H1 (cell line): Measurements from ENCODE around the gene GNAL. TPM values are rescaled to one million over a fixed set of nuclear protein-coding genes. Genes with fewer than 3 reads are reported as not detected.

Experiments
- CTCF ChIA-PET: fragments of 300-600 bp; sonication (Branson Sonifier 250); formaldehyde crosslinking; loops from one replicate; lab custom pipeline; 2021; ENCODE audit not compliant: partially characterized antibody; lab: Charles Lee
- POLR2A ChIA-PET: fragments of 300-600 bp; sonication (Branson Sonifier 250); formaldehyde crosslinking; loops from one replicate; lab custom pipeline; 2021; ENCODE audit warnings: inconsistent platforms; ENCODE audit not compliant: partially characterized antibody; lab: Charles Lee
- DNase-seq, 2 experiments: peaks; one replicate each; pipeline versions ENCODE4 v3.0.0 to v3.0.0-alpha.2; 2010 to 2022; ENCODE audit warnings: low spot score in 2 of 2, low read depth in 1 of 2, mixed read lengths in 1 of 2
- FAIRE-seq: peaks from 2 replicates; lab custom pipeline; 2011; peaks lifted over from hg19 to GRCh38; lab: Jason Lieb, UNC
- H2AFZ ChIP-seq: 2 replicates; pipeline ENCODE4 v1.8.1; 2012; ENCODE audit warnings: low read length, inconsistent platforms
- H2AK5ac ChIP-seq: 2 replicates; pipeline ENCODE4 v1.6.1; 2013; ENCODE audit warnings: low read depth, low read length
- H2BK120ac ChIP-seq: replicated peaks from 2 replicates; pipeline ENCODE3; 2013; ENCODE audit warnings: low read depth, low read length, inconsistent platforms
- H2BK12ac ChIP-seq: 2 replicates; pipeline ENCODE4 v1.6.1; 2013; ENCODE audit warnings: low read depth, low read length
- H2BK15ac ChIP-seq: 2 replicates; pipeline ENCODE4 v1.6.1; 2013; ENCODE audit warnings: low read length
- H2BK20ac ChIP-seq: 2 replicates; pipeline ENCODE4 v1.6.1; 2013; ENCODE audit warnings: low read length
- H2BK5ac ChIP-seq: 2 replicates; pipeline ENCODE4 v1.6.1; 2013; ENCODE audit warnings: low read depth, low read length
- H3K14ac ChIP-seq: 2 replicates; pipeline ENCODE4 v1.6.1; 2013; ENCODE audit warnings: inconsistent platforms; ENCODE audit not compliant: insufficient read length
- H3K18ac ChIP-seq: 2 replicates; pipeline ENCODE4 v1.6.1; 2013; ENCODE audit warnings: low read length; ENCODE audit errors: extremely low read depth
- H3K23ac ChIP-seq: 2 replicates; pipeline ENCODE4 v1.6.1; 2013; ENCODE audit warnings: inconsistent platforms; ENCODE audit not compliant: insufficient read length
- H3K23me2 ChIP-seq: 2 replicates; pipeline ENCODE4 v1.6.1; 2013; ENCODE audit warnings: low read depth, low read length
- H3K27ac ChIP-seq: 2 replicates; pipeline ENCODE4 v1.6.1; 2011; ENCODE audit warnings: low read depth, low read length, inconsistent platforms
- H3K27me3 ChIP-seq, 4 experiments: replicated peaks in 1 of 4; 1 replicate in 1 of 4; 2 replicates in 3 of 4; pipeline versions ENCODE4 v1.6.1 to v1.8.1; 2011 to 2013; ENCODE audit warnings: low read length in 3 of 4, mild to moderate bottlenecking in 3 of 4, inconsistent platforms in 2 of 4, mixed read lengths in 2 of 4, moderate library complexity in 1 of 4; ENCODE audit not compliant: control insufficient read depth in 3 of 4, insufficient read depth in 3 of 4; ENCODE audit errors: extremely low read depth in 1 of 4
- H3K36me3 ChIP-seq, 4 experiments: 2 replicates each; pipeline versions ENCODE4 v1.6.1 to v1.8.1; 2011 to 2013; ENCODE audit warnings: mild to moderate bottlenecking in 4 of 4, low read length in 3 of 4, moderate library complexity in 2 of 4, control low read depth in 1 of 4, inconsistent platforms in 1 of 4; ENCODE audit not compliant: insufficient read depth in 4 of 4, control insufficient read depth in 2 of 4
- H3K4ac ChIP-seq: replicated peaks from 2 replicates; pipeline ENCODE3; 2013; ENCODE audit warnings: low read length, low read depth, mixed read lengths, inconsistent platforms; ENCODE audit not compliant: insufficient read length
- H3K4me1 ChIP-seq, 4 experiments: replicated peaks in 1 of 4; 1 replicate in 1 of 4; 2 replicates in 3 of 4; pipeline versions ENCODE4 v1.6.1 to v1.8.1; 2011 to 2013; ENCODE audit warnings: low read length in 3 of 4, inconsistent platforms in 2 of 4, mixed read lengths in 1 of 4; ENCODE audit not compliant: insufficient read depth in 4 of 4, control insufficient read depth in 3 of 4
- H3K4me2 ChIP-seq, 2 experiments: 2 replicates each; pipeline versions ENCODE4 v1.6.1 to v1.8.1; 2011 to 2013; ENCODE audit warnings: low read depth in 2 of 2, low read length in 2 of 2, control low read depth in 1 of 2, inconsistent platforms in 1 of 2, mild to moderate bottlenecking in 1 of 2; ENCODE audit not compliant: insufficient read depth in 1 of 2
- H3K4me3 ChIP-seq, 4 experiments: fragments of 200-600, 300-600 bp in 1 of 4; sonication (generic), shearing (Covaris generic), sonication (Bioruptor Twin) in 1 of 4; 2 replicates each; pipeline versions ENCODE4 v1.5.1 to v1.8.1; 2011 to 2016; ENCODE audit warnings: low read length in 4 of 4, low read depth in 3 of 4, control low read depth in 2 of 4, inconsistent platforms in 2 of 4, mild to moderate bottlenecking in 2 of 4, mixed read lengths in 1 of 4, moderate library complexity in 1 of 4; ENCODE audit not compliant: insufficient read depth in 2 of 4; ENCODE audit errors: extremely low read depth in 1 of 4
- H3K56ac ChIP-seq: replicated peaks from 2 replicates; pipeline ENCODE3; 2013; ENCODE audit warnings: low read depth, mild to moderate bottlenecking, mixed read lengths, low read length, inconsistent platforms; ENCODE audit not compliant: insufficient read length
- H3K79me1 ChIP-seq: 2 replicates; pipeline ENCODE4 v1.6.1; 2013; ENCODE audit warnings: low read depth, low read length, control low read depth
- H3K79me2 ChIP-seq, 2 experiments: 2 replicates each; pipeline versions ENCODE4 v1.6.1 to v1.8.1; 2012 to 2013; ENCODE audit warnings: low read length in 2 of 2, mild to moderate bottlenecking in 2 of 2, inconsistent platforms in 1 of 2; ENCODE audit not compliant: insufficient read depth in 2 of 2, control insufficient read depth in 1 of 2
- H3K9ac ChIP-seq, 4 experiments: replicated peaks in 1 of 4; 1 replicate in 1 of 4; 2 replicates in 3 of 4; pipeline versions ENCODE4 v1.6.1 to v1.8.1; 2011 to 2013; ENCODE audit warnings: low read depth in 3 of 4, low read length in 3 of 4, control low read depth in 2 of 4, mild to moderate bottlenecking in 2 of 4, moderate library complexity in 2 of 4, inconsistent platforms in 1 of 4; ENCODE audit errors: extremely low read depth in 1 of 4
- H3K9me3 ChIP-seq, 2 experiments: 2 replicates each; pipeline versions ENCODE4 v1.6.1 to v1.8.1; 2012 to 2013; ENCODE audit warnings: mild to moderate bottlenecking in 2 of 2, moderate library complexity in 2 of 2, control low read depth in 1 of 2, inconsistent platforms in 1 of 2, low read depth in 1 of 2, low read length in 1 of 2, mixed read lengths in 1 of 2; ENCODE audit not compliant: insufficient read depth in 2 of 2
- H4K20me1 ChIP-seq, 2 experiments: replicated peaks in 1 of 2; 2 replicates each; pipeline versions ENCODE3 to v1.8.1; 2011 to 2013; ENCODE audit warnings: inconsistent platforms in 2 of 2, low read length in 2 of 2, mild to moderate bottlenecking in 1 of 2; ENCODE audit not compliant: insufficient read depth in 2 of 2, control insufficient read depth in 1 of 2
- H4K5ac ChIP-seq: 2 replicates; pipeline ENCODE4 v1.6.1; 2013; ENCODE audit warnings: low read length, low read depth, mixed read lengths, inconsistent platforms; ENCODE audit not compliant: insufficient read length
- H4K8ac ChIP-seq: 2 replicates; pipeline ENCODE4 v1.8.0; 2013; ENCODE audit warnings: mild to moderate bottlenecking, moderate library complexity, low read length, inconsistent platforms; ENCODE audit not compliant: insufficient read depth; ENCODE audit errors: extremely low read depth
- H4K91ac ChIP-seq: replicated peaks from 2 replicates; pipeline ENCODE3; 2013; ENCODE audit warnings: low read length, mixed read lengths, inconsistent platforms; ENCODE audit not compliant: insufficient read length
- CBX5 ChIP-seq: fragments of 300-800, 300-1000 bp; sonication (generic); IDR thresholded peaks from 2 replicates; pipeline ENCODE4 v1.7.1; 2016; ENCODE audit warnings: antibody characterized with exemption, low read length, low read depth
- CHD1 ChIP-seq: IDR thresholded peaks from 2 replicates; pipeline ENCODE4 v1.6.1; 2012; ENCODE audit warnings: low read depth, low read length, improper control_type of control experiment
- FOSL1 ChIP-seq: IDR thresholded peaks from 2 replicates; pipeline ENCODE4 v1.6.1; 2011; ENCODE audit warnings: mild to moderate bottlenecking, low read depth, low read length, moderate library complexity; ENCODE audit not compliant: insufficient read depth
- GABPA ChIP-seq: IDR thresholded peaks from 2 replicates; pipeline ENCODE4 v1.6.1; 2011; ENCODE audit warnings: mild to moderate bottlenecking, low read length, moderate library complexity, borderline replicate concordance; ENCODE audit not compliant: insufficient read depth
- POLR2A ChIP-seq, 2 experiments: IDR thresholded peaks; 1 replicate in 1 of 2; 2 replicates in 1 of 2; pipeline ENCODE4 v1.6.1; 2011; ENCODE audit warnings: low read depth in 2 of 2, low read length in 2 of 2, mild to moderate bottlenecking in 2 of 2; ENCODE audit errors: control extremely low read depth in 1 of 2
- POU5F1 ChIP-seq: IDR thresholded peaks from 2 replicates; pipeline ENCODE4 v1.6.1; 2011; ENCODE audit warnings: low read depth, mild to moderate bottlenecking, low read length, moderate library complexity
- RAD21 ChIP-seq, 2 experiments: IDR thresholded peaks in 1 of 2; conservative IDR thresholded peaks in 1 of 2; 2 replicates each; pipeline ENCODE4 v1.6.1; 2011; ENCODE audit warnings: low read depth in 2 of 2, low read length in 2 of 2, improper control_type of control experiment in 1 of 2, inconsistent platforms in 1 of 2, mild to moderate bottlenecking in 1 of 2, moderate library complexity in 1 of 2
- SUZ12 ChIP-seq: fragments of 200-600 bp; sonication (generic); IDR thresholded peaks from 2 replicates; pipeline ENCODE4 v1.6.1; 2012; ENCODE audit warnings: mild to moderate bottlenecking, inconsistent platforms, low read length, moderate library complexity, mixed read lengths
- ZNF274 ChIP-seq: IDR thresholded peaks from 2 replicates; pipeline ENCODE4 v1.7.0; 2012; ENCODE audit warnings: low read length, borderline replicate concordance; ENCODE audit errors: extremely low read depth
- WGBS, 2 experiments: shearing (Covaris generic) in 1 of 2; methylation state at CpG; one replicate each; pipeline versions ENCODE4 v1.1.6 to v1.1.7; 2013 to 2015; ENCODE audit warnings: low lambda C conversion rate in 2 of 2, mixed read lengths in 2 of 2, inconsistent platforms in 1 of 2, low coverage in 1 of 2, missing lambda C conversion rate in 1 of 2; ENCODE audit not compliant: insufficient replicate concordance in 2 of 2, insufficient coverage in 1 of 2, insufficient read length in 1 of 2; ENCODE audit errors: extremely low coverage in 1 of 2, missing lambda C conversion rate in 1 of 2; 5-methylcytosine and 5-hydroxymethylcytosine counted together
- polyA plus RNA-seq, 7 experiments: library from polyadenylated mRNA; depleted of rRNA in 3 of 7; stranded (reverse) in 5 of 7; unstranded in 2 of 7; fragments of >200 nt in 5 of 7; fragments of 200-250 nt in 2 of 7; gene quantifications; 1 replicate in 5 of 7; 2 replicates in 1 of 7; 4 replicates in 1 of 7; pipeline versions ENCODE4 v1.2.1 to v1.2.3, GENCODE V29; 2011 to 2013; ENCODE audit warnings: missing spikeins in 2 of 7, mixed read lengths in 2 of 7
- total RNA-seq: library from RNA; stranded (reverse); fragmentation: NEBNext Ultra II Directional; extraction: Animal tissue kit (Norgen Biotek cat#: 25700); gene quantifications from 2 replicates; pipeline ENCODE4 v1.2.1, GENCODE V29; 2021
- TF ChIP-seq, protein P1 (sequence below): IDR thresholded peaks from 2 replicates; pipeline ENCODE4 v1.6.1; 2011; ENCODE audit warnings: low read length, improper control_type of control experiment

The GNAL gene
- total and polyA plus RNA-seq, 2 of the 8 experiments (the other 6 are each of a cell fraction or from before 2014, with no cell fraction given), result 13.2 to 18.3 TPM

DNA sequence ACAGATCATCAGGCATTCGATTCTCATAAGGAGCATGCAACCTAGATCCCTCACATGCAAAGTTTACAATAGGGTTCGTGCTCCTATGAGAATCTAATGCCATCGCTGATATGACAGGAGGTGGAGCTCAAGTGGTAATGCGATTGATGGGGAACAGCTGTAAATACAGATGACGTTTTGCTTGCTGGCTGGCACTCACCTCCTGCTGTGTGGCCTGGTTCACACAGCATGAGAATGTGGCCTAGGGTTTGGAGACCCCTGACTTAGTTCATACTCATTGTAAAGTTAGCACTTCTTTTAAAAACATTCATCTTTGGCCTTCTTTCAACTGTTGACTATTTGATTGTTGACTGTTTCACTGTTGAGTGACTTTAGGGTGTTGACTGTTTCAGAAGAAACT is 153.5 kb downstream of the GNAL start:
- Histone ChIP-seq H2BK120ac (no peak overlapping the region), H3K18ac (no peak overlapping the region), H3K14ac (no peak overlapping the region), H3K23ac (no peak overlapping the region), H3K36me3 (no peaks in the 10 kb centered on the region), H3K79me1 (no peaks in the 10 kb centered on the region; the same call in 1 of the 2 replicates), H3K4ac (no peak overlapping the region), H3K56ac (no peak overlapping the region), H3K79me2 (no peaks in the 10 kb centered on the region), H2AK5ac (no peak overlapping the region), H2BK20ac (no peak overlapping the region), H3K4me1 (no peaks in the 10 kb centered on the region), H4K20me1 (no peaks in the 10 kb centered on the region), H4K8ac (no peak overlapping the region), H2BK5ac (no peak overlapping the region), H3K27ac (no peak overlapping the region), H2BK15ac (no peak overlapping the region), H3K4me3 (no peak overlapping the region), H3K23me2 (no peaks in the 10 kb centered on the region), H3K9ac (no peak overlapping the region), H2AFZ (no peak overlapping the region), H4K91ac (no peak overlapping the region), H2BK12ac (no peak overlapping the region), H4K5ac (no peak overlapping the region), H3K9me3 (no peaks in the 10 kb centered on the region), H3K4me2 (no peak overlapping the region), H3K27me3 (no peaks in the 10 kb centered on the region)
- DNase-seq (no peak), FAIRE-seq (no peak)
- ChIA-PET CTCF (interaction anchor here (0.6 to 1.4 kb wide), 2 partner anchors 30 to 109 kb away, joined by 3 to 4 read pairs; no protein-coding TSS in a partner anchor), POLR2A (no interaction called here)
- 91% methylated on average over 5 of the region's 5 CpGs; no CpG with 5 or more reads in 1 of the 2 experiments for WGBS, 2 experiments
- no peak for TF ChIP-seq POLR2A (IDR thresholded peaks at IDR 0.05; ENCODE audit: control extremely low read depth in 1 of 2, low read depth in 2 of 2, low read length in 2 of 2)
- TF ChIP-seq CBX5, result no peak
- no peak for TF ChIP-seq ZNF274
- TF ChIP-seq, protein P1, sequence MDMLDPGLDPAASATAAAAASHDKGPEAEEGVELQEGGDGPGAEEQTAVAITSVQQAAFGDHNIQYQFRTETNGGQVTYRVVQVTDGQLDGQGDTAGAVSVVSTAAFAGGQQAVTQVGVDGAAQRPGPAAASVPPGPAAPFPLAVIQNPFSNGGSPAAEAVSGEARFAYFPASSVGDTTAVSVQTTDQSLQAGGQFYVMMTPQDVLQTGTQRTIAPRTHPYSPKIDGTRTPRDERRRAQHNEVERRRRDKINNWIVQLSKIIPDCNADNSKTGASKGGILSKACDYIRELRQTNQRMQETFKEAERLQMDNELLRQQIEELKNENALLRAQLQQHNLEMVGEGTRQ, result no peak
- TF ChIP-seq SUZ12, result no peak
- no peak for TF ChIP-seq GABPA
- TF ChIP-seq RAD21 (IDR thresholded peaks at IDR 0.05 in 1 of 2, conservative IDR thresholded peaks at IDR 0.05 in 1 of 2; ENCODE audit: low read depth in 2 of 2, low read length in 2 of 2), result no peak
- TF ChIP-seq CHD1, result no peak
- TF ChIP-seq FOSL1, result no peak
- TF ChIP-seq POU5F1, result no peak
